Mucosa of gallbladder (tissue), 1 donor: ENCODE data around the gene PTGDS. TPM values are rescaled to one million over a fixed set of nuclear protein-coding genes. Genes with fewer than 3 reads are reported as not detected.
A peak's percentile ranks its signal among the peaks of the same experiment; 100 is the strongest.

Source experiments
- DNase-seq: peaks from one replicate; pipeline ENCODE4 v3.0.0-alpha.2; 2020; ENCODE audit warnings: low spot score
- total RNA-seq: library from RNA; stranded (reverse); gene quantifications from one replicate; pipeline ENCODE4 v1.2.1, GENCODE V29; 2021
- donor health status: DM: no; HTN: no; CAD: no.

Gene PTGDS
- total RNA-seq, 1 donor from 2014 or later, result 481 TPM

DNA sequence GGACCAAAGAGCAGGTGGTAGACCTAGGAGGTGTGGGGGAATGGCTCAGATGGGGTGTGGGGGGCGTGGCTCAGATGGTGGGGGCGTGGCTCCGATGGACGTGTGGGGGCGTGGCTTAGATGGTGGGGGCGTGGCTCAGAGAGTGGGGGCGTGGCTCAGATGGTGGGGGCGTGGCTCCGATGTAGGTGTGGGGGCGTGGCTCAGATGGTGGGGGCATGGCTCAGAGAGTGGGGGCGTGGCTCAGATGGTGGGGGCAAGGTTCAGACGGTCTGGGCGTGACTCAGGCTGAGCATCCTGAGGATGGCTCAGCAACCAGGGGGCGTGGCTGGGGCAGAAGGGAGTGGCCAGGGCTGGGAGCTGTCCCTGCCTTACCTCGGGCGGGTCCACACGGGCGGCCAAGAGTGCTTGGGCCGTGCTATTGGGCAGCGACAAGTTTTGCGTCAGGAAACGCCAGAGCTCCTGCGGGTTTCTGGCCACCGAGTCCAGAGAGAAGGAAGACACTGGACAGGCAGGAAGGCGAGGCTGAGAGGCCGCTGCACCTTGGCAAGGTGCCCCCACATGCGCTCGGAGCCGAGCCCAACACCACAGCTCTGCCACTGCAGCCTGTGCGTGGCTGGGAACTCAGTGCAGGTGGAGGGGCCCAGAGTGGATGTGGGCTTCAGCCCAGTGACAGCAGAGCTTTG is 44.8 kb downstream of the PTGDS start:
- DNase-seq, result peak; percentile 93

DNA sequence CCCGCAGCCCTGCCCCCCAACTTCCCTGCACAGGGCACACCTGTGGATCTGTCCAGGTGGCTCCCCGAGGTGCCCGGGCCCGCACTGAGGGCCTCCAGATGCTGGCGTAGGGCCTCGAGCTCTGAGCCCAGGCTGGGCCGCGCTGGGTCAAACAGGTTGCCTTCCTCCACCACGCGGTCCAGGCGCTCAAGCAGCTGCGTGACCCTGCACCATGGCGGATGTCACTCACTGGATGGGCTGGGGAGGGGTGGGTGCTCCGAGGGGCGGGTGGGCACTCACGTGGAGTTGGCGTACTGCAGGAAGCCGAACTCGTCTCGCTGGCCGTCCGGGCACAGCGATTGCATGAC is 45.3 kb downstream of the PTGDS start:
- no peak for DNase-seq

DNA sequence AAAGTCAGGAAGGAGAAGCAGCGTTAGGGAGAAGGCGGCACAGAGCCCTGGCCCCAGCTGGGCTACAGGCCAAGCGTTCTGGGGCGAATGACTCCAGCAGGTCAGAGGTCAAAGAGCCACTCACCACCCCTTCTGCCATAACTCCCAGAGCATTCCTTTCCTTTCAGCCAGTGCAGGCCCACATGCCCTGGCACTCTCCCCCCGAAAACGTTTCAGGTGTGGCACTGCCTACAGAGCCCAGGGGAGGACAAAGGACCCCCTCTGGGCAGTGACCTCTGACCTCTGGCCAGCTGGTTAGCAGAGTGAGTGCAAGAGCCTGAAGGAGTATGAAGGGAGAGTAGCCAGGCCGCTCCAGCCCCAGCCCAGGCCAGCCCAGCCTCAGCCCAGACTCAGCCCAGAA is 45.9 kb downstream of the PTGDS start:
- no peak for DNase-seq

DNA sequence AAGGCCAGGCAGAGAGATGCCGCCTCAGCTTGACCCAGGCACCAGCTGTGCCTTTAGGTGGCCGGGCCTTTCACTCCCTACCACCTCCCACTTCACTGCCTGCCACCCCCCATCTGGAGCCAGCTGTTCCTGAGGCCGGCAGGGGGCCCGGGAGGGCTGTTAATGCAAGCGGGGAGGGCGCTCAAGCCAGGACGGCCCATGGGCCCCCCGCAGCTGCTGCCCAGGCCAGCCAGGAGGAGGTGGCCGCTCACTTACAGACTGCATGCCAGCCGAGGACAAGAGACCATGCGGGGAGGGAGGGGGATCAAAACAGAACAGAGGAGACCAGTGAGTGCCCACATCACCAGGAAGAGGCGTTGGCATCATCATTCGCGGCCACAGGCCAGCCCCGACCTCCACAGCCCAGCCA is 46.3 kb downstream of the PTGDS start:
- no peak for DNase-seq

DNA sequence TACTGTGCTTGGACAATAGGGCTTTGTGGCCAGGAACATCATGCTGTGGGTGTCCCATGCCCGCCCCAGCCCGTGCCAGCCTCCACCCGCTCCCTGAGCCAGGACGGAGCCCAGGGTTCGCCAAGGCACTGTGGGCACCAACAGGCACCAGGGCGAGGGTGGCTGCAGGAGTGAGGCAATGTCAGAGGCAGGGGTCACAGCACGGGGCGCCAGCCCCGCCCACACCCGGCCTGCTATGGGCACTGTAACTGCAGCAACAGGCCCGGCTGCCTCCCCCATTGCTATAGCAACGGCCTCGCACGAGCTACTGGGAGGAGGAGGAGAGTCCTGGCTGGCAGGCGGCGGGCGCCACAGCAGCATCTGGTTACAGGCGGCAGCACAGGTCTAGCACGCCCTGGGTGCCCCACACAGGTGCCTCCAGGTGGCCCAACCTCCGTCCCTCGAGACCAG is 48.2 kb downstream of the PTGDS start:
- peak; percentile 90 for DNase-seq

DNA sequence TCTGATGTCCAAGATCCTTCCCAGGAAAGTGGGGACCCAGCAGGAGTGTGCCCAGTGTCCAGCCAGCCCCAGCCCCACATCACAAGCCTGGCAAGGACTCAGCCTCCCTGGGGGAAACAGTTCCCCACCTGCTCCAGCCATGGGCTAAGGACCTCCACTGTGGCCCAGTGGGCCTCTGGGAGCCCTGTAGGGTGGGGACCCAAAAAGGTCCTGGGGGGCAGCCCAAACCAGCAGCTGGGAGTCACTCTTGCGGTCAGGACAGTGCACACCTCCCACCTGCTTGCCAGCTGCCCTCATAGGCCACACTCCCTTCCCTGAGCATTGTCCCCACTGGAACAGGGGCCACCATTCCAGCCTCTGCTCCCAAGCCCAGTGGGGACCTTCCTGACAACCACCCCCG is 49.1 kb downstream of the PTGDS start:
- no peak for DNase-seq

DNA sequence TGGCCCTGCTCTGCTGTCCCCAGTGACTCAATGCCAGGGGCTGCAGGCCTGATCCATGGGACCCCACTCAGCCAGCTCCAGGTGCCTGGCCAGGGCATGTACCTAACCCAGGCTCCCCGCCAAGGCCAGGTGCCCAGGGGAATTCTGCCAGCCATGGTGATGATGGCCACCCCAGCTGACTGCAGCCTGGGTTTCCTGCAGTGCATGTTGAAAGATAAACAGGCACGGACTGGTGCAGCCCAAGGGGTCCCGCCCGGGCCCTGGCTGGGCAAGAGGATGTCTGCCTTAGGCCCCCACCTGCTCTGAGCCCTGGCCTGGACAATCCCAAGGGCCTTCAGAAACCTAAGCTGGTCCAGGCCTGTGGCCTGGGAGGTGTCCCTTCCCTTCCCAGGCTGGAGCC is 49.5 kb downstream of the PTGDS start:
- DNase-seq, result no peak

DNA sequence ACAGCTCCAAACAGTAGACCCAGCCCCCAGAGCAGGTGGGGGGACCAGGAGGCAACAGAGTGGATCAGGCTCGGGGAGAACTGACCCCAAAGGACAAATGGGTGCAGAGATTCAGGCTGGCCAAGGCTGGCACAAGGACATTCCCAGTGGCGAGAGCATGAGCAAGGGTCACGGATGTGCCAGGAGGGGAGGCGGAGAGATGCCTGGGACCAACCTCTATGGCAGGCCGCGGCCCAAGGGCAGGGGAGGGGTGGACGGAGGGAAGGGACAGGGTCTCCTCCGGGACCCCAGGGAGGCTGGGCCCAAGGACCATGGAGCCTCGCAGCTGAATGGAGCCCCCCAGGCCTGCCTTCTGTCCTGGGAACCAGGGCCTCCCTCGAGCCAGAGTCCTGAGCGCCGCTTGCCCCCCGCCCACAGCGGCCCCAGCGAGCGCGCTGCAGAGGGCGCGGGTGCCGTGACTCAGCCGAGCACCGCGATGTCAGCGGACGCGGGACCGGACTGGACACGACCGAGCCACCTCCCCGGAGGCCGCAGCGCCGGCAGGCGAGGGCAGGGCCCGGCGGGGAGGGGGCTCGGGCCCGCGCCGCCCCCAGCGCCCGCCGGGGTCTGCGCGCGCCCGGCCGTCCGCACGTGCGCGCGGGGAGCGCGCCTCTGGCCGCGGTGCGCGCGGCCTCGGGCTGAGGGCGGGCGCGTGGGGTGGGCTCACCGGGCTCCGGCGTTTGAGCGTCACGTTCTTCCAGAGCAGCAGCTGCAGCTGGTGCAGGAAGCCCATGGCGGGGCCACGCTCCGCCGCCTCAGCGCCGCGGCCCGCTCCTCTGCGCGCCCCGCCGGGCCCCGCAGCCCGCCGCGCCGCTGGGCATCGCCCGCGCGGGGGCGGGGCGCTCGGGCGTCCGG is 50.3 kb downstream of the PTGDS start, which contains the start of gene ABCA2:
Gene ABCA2, minus strand, starts transcription at position 869 of the 894 bp plus-strand sequence. Its CDS starts 97 bp downstream, at position 772.
- DNase-seq, result no peak

DNA sequence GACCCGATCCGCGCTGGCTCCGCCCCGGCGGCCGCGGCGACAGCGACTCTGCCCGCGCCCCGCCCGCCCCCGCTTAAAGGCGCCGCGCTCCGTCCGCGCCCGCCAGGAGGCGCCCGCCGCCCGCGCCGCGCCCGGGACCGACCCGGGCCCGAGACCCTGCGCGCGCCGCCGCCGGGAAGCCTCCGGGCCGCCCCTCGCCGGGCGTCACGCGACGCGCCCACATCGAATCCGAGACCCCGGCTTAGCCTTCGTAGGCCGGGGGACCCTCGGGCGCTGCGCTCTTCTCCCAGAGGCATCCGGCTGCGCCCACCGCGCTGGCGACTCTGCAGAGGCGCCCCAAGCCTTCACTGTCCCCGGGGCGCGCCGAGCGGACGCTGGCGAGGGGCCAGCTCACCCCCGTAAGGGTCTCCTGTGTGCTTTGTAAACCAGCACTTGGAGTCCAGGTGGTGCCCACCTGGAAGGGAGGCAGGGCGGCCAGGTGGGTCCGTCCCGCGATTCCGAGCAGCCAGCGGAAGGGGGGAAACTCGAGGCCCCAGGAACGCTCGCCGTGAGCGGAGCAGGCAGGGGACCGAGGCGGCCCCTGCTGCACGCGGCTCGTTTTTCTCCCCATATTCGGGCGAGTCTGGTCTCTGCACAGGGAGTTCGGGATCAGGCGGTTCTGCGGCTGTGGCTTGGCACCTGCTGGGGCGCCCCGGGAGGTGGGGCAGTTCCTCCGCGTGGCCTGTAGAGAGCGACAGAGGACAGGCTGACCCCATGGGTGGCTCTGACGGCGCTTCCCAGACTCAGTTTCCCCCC is 51.2 kb downstream of the PTGDS start:
- peak; percentile 59 for DNase-seq

DNA sequence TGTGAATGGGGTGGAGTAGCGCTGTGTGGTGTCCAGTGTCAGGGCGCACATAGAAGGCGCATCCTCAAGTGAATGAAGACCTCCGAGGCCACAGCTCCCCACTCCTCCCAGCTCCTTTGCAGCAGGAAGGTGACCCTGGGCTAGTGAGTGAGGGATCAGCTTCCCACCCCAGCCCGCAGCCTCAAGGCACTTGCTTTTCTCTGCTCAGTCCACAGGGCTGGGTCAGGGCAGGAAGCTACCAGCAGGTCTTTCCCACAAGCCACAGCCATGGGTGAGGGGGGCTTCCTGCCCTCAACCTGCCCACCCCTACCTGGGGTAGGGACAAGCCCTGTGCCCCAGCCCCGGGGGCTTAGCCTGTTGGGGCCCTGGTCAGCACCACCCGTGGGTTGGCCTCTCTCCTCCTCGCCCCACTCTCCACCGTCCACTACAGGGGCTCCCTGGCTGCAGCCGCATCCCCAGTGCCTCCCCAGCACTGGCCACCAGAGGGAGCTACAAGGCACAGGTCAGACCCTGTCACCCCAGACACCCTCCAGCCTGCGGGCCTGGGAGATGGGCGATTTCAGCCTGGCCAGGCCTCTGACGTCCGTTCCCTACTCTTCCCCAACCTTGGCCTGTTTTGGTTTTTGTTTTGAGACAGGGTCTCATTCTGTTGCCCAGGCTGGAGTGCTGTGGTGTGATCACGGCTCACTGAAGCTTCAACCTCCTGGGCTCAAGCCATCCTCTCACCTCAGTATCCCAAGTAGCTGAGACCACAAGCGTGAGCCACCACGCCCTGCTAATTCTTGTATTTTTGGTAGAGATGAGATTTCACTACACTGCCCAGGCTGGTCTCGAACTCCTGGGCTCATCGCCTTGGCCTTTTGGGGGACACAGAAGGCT is 52.0 kb downstream of the PTGDS start:
- peak; percentile 77 for DNase-seq

DNA sequence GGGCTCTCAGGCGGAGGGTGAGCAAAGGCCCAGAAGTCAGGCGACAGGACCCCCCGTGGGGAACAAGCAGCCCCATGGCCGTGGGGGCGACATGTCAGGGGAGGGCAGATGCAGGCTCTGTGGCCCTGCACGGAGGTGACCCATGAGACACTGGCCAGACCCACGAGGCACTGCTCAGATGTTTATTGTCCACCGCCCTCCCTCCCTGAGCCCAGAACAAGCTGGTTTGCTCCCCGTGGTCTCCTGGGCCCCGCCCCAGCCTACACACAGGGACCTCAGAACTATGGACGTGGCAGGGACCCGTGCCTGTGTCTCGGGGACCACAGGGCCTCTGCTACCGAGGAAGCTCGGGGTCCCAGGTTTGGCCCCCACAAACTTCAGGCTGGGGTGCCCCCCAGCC is 52.7 kb downstream of the PTGDS start:
- DNase-seq, result no peak

DNA sequence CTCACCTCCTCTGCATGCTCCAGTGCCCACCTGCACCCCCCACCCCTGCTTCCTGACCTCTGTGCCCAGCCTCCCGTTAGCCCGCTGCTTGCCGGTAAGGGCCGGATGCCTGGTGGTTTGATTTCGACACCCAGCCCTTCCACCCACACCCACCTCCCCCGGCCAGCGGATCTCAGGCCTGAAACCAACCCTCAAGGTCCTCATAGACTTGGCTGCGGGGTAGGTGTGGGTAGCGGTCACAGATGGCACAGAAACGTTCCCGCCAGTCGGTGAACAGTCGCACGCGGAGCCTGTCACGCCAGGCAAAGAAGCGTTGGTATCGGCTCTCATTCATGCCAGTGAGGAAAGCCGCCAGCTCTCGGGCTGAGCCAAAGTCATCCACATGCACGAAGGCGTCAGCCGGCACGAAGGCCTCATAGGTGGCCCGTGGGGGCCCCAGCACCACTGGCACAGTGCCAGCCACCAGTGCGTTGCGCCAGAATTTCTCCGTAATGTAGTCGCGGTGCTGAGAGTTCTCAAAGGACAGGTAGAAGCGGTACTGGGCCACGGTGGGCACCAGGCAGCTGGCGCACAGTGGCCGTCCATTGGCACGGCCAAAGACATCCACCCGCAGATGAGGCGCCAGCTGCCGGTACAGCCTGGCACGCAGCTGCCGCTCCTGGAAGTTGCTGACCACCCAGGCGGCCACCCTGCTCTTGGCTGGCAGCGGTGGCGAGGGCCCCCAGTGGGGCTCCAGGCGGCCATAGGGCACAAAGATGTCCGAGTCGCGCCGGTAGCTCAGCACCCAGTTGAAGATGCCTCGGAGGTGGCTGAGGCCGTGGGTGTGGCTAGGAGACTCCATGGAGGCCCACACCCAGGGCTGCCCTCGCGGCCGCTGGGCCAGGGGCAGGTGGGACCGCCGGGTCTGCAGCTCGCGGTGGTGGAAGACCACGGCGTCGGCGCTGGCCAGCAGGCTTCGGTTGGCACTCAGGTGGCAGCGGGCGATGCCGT is 53.5 kb downstream of the PTGDS start:
- DNase-seq, result no peak

Other genes with a start within 250 kb of the PTGDS start
- 11.4 TPM for gene LCN10, start 234.6 kb upstream of the PTGDS start, total RNA-seq
- gene LCN6, start 229.0 kb upstream of the PTGDS start, total RNA-seq, result 12.8 TPM
- gene LCN8, start 219.3 kb upstream of the PTGDS start, total RNA-seq, result not detected
- not detected for gene LCN15, start 213.0 kb upstream of the PTGDS start, total RNA-seq
- 81.3 TPM for gene TMEM141, start 186.2 kb upstream of the PTGDS start, total RNA-seq
- 2.3 TPM for gene CCDC183, start 181.2 kb upstream of the PTGDS start, total RNA-seq
- gene RABL6, start 169.6 kb upstream of the PTGDS start, total RNA-seq, result 91.0 TPM
- 19.4 TPM for gene AJM1, start 135.0 kb upstream of the PTGDS start, total RNA-seq
- 150 TPM for gene PHPT1, start 128.1 kb upstream of the PTGDS start, total RNA-seq
- gene MAMDC4, start 125.2 kb upstream of the PTGDS start, total RNA-seq, result 38.6 TPM
- 342 TPM for gene EDF1, start 111.2 kb upstream of the PTGDS start, total RNA-seq
- gene TRAF2, start 91.0 kb upstream of the PTGDS start, total RNA-seq, result 19.6 TPM
- 144 TPM for gene FBXW5, start 32.8 kb upstream of the PTGDS start, total RNA-seq
- gene C8G, start 32.3 kb upstream of the PTGDS start, total RNA-seq, result 110 TPM
- 10.0 TPM for gene LCN12, start 25.2 kb upstream of the PTGDS start, total RNA-seq
- 0.92 TPM for gene LCNL1, start 5.5 kb downstream of the PTGDS start, total RNA-seq
- 51.2 TPM for gene PAXX, start 14.9 kb downstream of the PTGDS start, total RNA-seq
- 2.2 TPM for gene CLIC3, start 19.1 kb downstream of the PTGDS start, total RNA-seq
- gene ABCA2, start 50.7 kb downstream of the PTGDS start, total RNA-seq, result 298 TPM
- gene FUT7, start 54.6 kb downstream of the PTGDS start, total RNA-seq, result 0.26 TPM
- gene NPDC1, start 68.7 kb downstream of the PTGDS start, total RNA-seq, result 376 TPM
- gene ENTPD2, start 76.6 kb downstream of the PTGDS start, total RNA-seq, result 41.1 TPM
- gene SAPCD2, start 93.1 kb downstream of the PTGDS start, total RNA-seq, result 2.4 TPM
- 10.5 TPM for gene UAP1L1, start 100.0 kb downstream of the PTGDS start, total RNA-seq
- 59.8 TPM for gene MAN1B1, start 109.5 kb downstream of the PTGDS start, total RNA-seq
- 199 TPM for gene DPP7, start 137.2 kb downstream of the PTGDS start, total RNA-seq
- 0.83 TPM for gene GRIN1, start 161.7 kb downstream of the PTGDS start, total RNA-seq
- 0.43 TPM for gene LRRC26, start 192.5 kb downstream of the PTGDS start, total RNA-seq
- not detected for gene TMEM210, start 194.6 kb downstream of the PTGDS start, total RNA-seq
- gene ANAPC2, start 211.1 kb downstream of the PTGDS start, total RNA-seq, result 64.6 TPM
- 65.7 TPM for gene SSNA1, start 211.2 kb downstream of the PTGDS start, total RNA-seq
- 74.4 TPM for gene TPRN, start 223.2 kb downstream of the PTGDS start, total RNA-seq
- gene TMEM203, start 228.1 kb downstream of the PTGDS start, total RNA-seq, result 37.6 TPM
- gene NDOR1, start 228.2 kb downstream of the PTGDS start, total RNA-seq, result 29.5 TPM
- 16.8 TPM for gene RNF208, start 244.7 kb downstream of the PTGDS start, total RNA-seq
- gene CYSRT1, start 247.7 kb downstream of the PTGDS start, total RNA-seq, result 0.78 TPM
- gene RNF224, start 250.0 kb downstream of the PTGDS start, total RNA-seq, result 0.95 TPM